Trophoblast cell (in vitro differentiated cells and primary cell): ENCODE results near the gene BCAS4.

Experiments used
- DNase-seq, 2 donors: peaks; one replicate each; pipeline ENCODE4 v3.0.0-alpha.2; 2016
- H2AFZ ChIP-seq: 2 replicates; pipeline ENCODE4 v1.6.1; 2013; ENCODE audit warnings: low read length, moderate library complexity, mild to moderate bottlenecking; ENCODE audit not compliant: insufficient read depth, poor library complexity
- H2AK5ac ChIP-seq: 2 replicates; pipeline ENCODE4 v1.6.1; 2013; ENCODE audit warnings: mild to moderate bottlenecking, low read length
- H2BK120ac ChIP-seq: 2 replicates; pipeline ENCODE4 v1.6.1; 2013; ENCODE audit warnings: low read length, mild to moderate bottlenecking, moderate library complexity; ENCODE audit not compliant: insufficient read depth, poor library complexity
- H2BK12ac ChIP-seq: 2 replicates; pipeline ENCODE4 v1.6.1; 2013; ENCODE audit warnings: mild to moderate bottlenecking, low read length, moderate library complexity
- H2BK5ac ChIP-seq: 2 replicates; pipeline ENCODE4 v1.6.1; 2013; ENCODE audit warnings: low read length, low read depth, moderate library complexity, mild to moderate bottlenecking; ENCODE audit not compliant: poor library complexity
- H3K14ac ChIP-seq: 2 replicates; pipeline ENCODE4 v1.6.1; 2013; ENCODE audit warnings: mild to moderate bottlenecking, low read length
- H3K18ac ChIP-seq: 2 replicates; pipeline ENCODE4 v1.6.1; 2013; ENCODE audit warnings: mild to moderate bottlenecking, low read length
- H3K23ac ChIP-seq: 2 replicates; pipeline ENCODE4 v1.6.1; 2013; ENCODE audit warnings: low read length
- H3K27ac ChIP-seq: 2 replicates; pipeline ENCODE4 v1.5.1; 2013; ENCODE audit warnings: low read depth, mild to moderate bottlenecking, inconsistent platforms, low read length, moderate library complexity
- H3K27me3 ChIP-seq: 2 replicates; pipeline ENCODE4 v1.6.1; 2013; ENCODE audit warnings: inconsistent platforms, mild to moderate bottlenecking, low read length, moderate library complexity; ENCODE audit not compliant: insufficient read depth
- H3K36me3 ChIP-seq, 2 experiments: 1 replicate in 1 of 2; 2 replicates in 1 of 2; pipeline ENCODE4 v1.6.1; 2013; ENCODE audit warnings: low read length in 2 of 2, mild to moderate bottlenecking in 2 of 2, moderate library complexity in 1 of 2; ENCODE audit not compliant: insufficient read depth in 2 of 2, control insufficient read depth in 1 of 2
- H3K4ac ChIP-seq: 2 replicates; pipeline ENCODE4 v1.6.1; 2013; ENCODE audit warnings: low read depth, mild to moderate bottlenecking, low read length, moderate library complexity
- H3K4me1 ChIP-seq, 2 experiments: 1 replicate in 1 of 2; 2 replicates in 1 of 2; pipeline ENCODE4 v1.6.1; 2013; ENCODE audit warnings: low read length in 2 of 2, mild to moderate bottlenecking in 2 of 2, moderate library complexity in 1 of 2; ENCODE audit not compliant: insufficient read depth in 2 of 2, control insufficient read depth in 1 of 2
- H3K4me2 ChIP-seq: 2 replicates; pipeline ENCODE4 v1.6.1; 2013; ENCODE audit warnings: inconsistent platforms, mild to moderate bottlenecking, low read length, moderate library complexity
- H3K4me3 ChIP-seq: 2 replicates; pipeline ENCODE4 v1.5.1; 2013; ENCODE audit warnings: mild to moderate bottlenecking, low read depth, low read length, inconsistent platforms
- H3K79me1 ChIP-seq: one replicate; pipeline ENCODE4 v1.6.1; 2013; ENCODE audit warnings: low read length
- H3K79me2 ChIP-seq: 2 replicates; pipeline ENCODE4 v1.6.1; 2013; ENCODE audit warnings: low read length, mild to moderate bottlenecking; ENCODE audit not compliant: control insufficient read depth, insufficient read depth, poor library complexity
- H3K9ac ChIP-seq: 2 replicates; pipeline ENCODE4 v1.6.1; 2013; ENCODE audit warnings: mild to moderate bottlenecking, low read length
- H3K9me3 ChIP-seq: 2 replicates; pipeline ENCODE4 v1.6.1; 2013; ENCODE audit warnings: low read depth, mild to moderate bottlenecking, control low read depth, inconsistent platforms, low read length; ENCODE audit not compliant: insufficient read depth
- H4K12ac ChIP-seq: 2 replicates; pipeline ENCODE4 v1.6.1; 2013; ENCODE audit warnings: low read depth, mild to moderate bottlenecking, low read length, moderate library complexity
- H4K8ac ChIP-seq: 2 replicates; pipeline ENCODE4 v1.6.1; 2013; ENCODE audit warnings: low read depth, mild to moderate bottlenecking, low read length, moderate library complexity
- H4K91ac ChIP-seq: one replicate; pipeline ENCODE4 v1.6.1; 2013; ENCODE audit warnings: low read depth, mild to moderate bottlenecking, low read length, moderate library complexity
- WGBS: extraction: QIAGEN DNeasy Blood & Tissue Kit; methylation state at CpG from one replicate; pipeline ENCODE4 v1.1.7; 2013; ENCODE audit warnings: missing lambda C conversion rate; ENCODE audit not compliant: insufficient read length, insufficient coverage; ENCODE audit errors: extremely low coverage; 5-methylcytosine and 5-hydroxymethylcytosine counted together

Gene BCAS4

GRCh38 chr20:50821994-50822393 lies 27.1 kb downstream of the BCAS4 start:
- Histone ChIP-seq H3K4me3 (no peak overlapping the region), H4K12ac (no peak overlapping the region), H3K14ac (no peak overlapping the region), H4K8ac (no peak overlapping the region), H3K4me1 (peaks cover 5 to 6% of the 10 kb centered on the region in 2 experiments), H4K91ac (no peak overlapping the region), H3K18ac (no peak overlapping the region), H2AK5ac (no peak overlapping the region), H3K4ac (no peak overlapping the region), H3K9me3 (peaks cover 1% of the 10 kb centered on the region), H3K9ac (no peak overlapping the region), H3K79me2 (no peaks in the 10 kb centered on the region), H2BK5ac (no peak overlapping the region), H3K4me2 (no peak overlapping the region), H2BK120ac (no peak overlapping the region), H2AFZ (no peak overlapping the region), H3K79me1 (peaks cover 5% of the 10 kb centered on the region), H3K36me3 (no peaks in the 10 kb centered on the region), H3K27me3 (no peaks in the 10 kb centered on the region), H2BK12ac (no peak overlapping the region), H3K23ac (no peak overlapping the region), H3K27ac (no peak overlapping the region)
- DNase-seq = no peak
- WGBS = no CpG with 5 or more reads among the region's 7 CpGs

GRCh38 chr20:50823319-50823718 lies 28.5 kb downstream of the BCAS4 start:
- Histone ChIP-seq H3K36me3 (no peaks in the 10 kb centered on the region), H4K12ac (no peak overlapping the region), H3K4me1 (peaks cover 2 to 4% of the 10 kb centered on the region in 2 experiments), H2AFZ (no peak overlapping the region), H3K27ac (no peak overlapping the region), H2AK5ac (no peak overlapping the region), H3K4ac (no peak overlapping the region), H3K4me2 (no peak overlapping the region), H3K27me3 (no peaks in the 10 kb centered on the region), H2BK5ac (no peak overlapping the region), H3K23ac (no peak overlapping the region), H2BK12ac (no peak overlapping the region), H3K4me3 (no peak overlapping the region), H3K14ac (no peak overlapping the region), H4K91ac (no peak overlapping the region), H4K8ac (no peak overlapping the region), H2BK120ac (no peak overlapping the region), H3K79me2 (no peaks in the 10 kb centered on the region), H3K18ac (no peak overlapping the region), H3K9ac (no peak overlapping the region), H3K79me1 (peaks cover 2% of the 10 kb centered on the region), H3K9me3 (peaks cover 1% of the 10 kb centered on the region)
- DNase-seq = no peak
- WGBS = no CpG with 5 or more reads among the region's 6 CpGs

GRCh38 chr20:50824137-50824536 lies 29.3 kb downstream of the BCAS4 start:
- no peaks in the 10 kb centered on the region for H3K36me3 ChIP-seq
- no peak overlapping the region for H3K27ac ChIP-seq
- H3K4me3 ChIP-seq = no peak overlapping the region
- H3K9me3 ChIP-seq = peaks cover 1% of the 10 kb centered on the region
- H2BK120ac ChIP-seq = no peak overlapping the region
- no peak overlapping the region for H2AK5ac ChIP-seq
- no peak overlapping the region for H3K4ac ChIP-seq
- H4K8ac ChIP-seq = no peak overlapping the region
- H3K23ac ChIP-seq = no peak overlapping the region
- H2BK5ac ChIP-seq = no peak overlapping the region
- no peaks in the 10 kb centered on the region for H3K4me1 ChIP-seq
- no peak for DNase-seq
- no peak overlapping the region for H3K4me2 ChIP-seq
- no peak overlapping the region for H2BK12ac ChIP-seq
- no peak overlapping the region for H4K12ac ChIP-seq
- H3K79me1 ChIP-seq = no peaks in the 10 kb centered on the region
- H3K14ac ChIP-seq = no peak overlapping the region
- no CpG with 5 or more reads among the region's 3 CpGs for WGBS
- H3K9ac ChIP-seq = no peak overlapping the region
- H3K79me2 ChIP-seq = no peaks in the 10 kb centered on the region
- H4K91ac ChIP-seq = no peak overlapping the region
- H2AFZ ChIP-seq = no peak overlapping the region
- H3K18ac ChIP-seq = no peak overlapping the region
- no peaks in the 10 kb centered on the region for H3K27me3 ChIP-seq

- WGBS = no CpG with 5 or more reads among the region's 2 CpGs
Measured at GRCh38 chr20:50826121-50826520, 31.3 kb downstream of the BCAS4 start.

More at GRCh38 chr20:50826121-50826520, 31.3 kb downstream of the BCAS4 start:
- no peak overlapping the region for H2AK5ac ChIP-seq
- H3K9ac ChIP-seq = no peak overlapping the region
- no peak for DNase-seq
- no peaks in the 10 kb centered on the region for H3K79me1 ChIP-seq
- no peak overlapping the region for H3K14ac ChIP-seq
- H2BK120ac ChIP-seq = no peak overlapping the region
- H3K36me3 ChIP-seq = no peaks in the 10 kb centered on the region
- no peaks in the 10 kb centered on the region for H3K79me2 ChIP-seq
- no peak overlapping the region for H4K8ac ChIP-seq
- no peak overlapping the region for H3K27ac ChIP-seq
- H4K12ac ChIP-seq = no peak overlapping the region
- peaks cover 1% of the 10 kb centered on the region for H3K9me3 ChIP-seq
- H3K27me3 ChIP-seq = no peaks in the 10 kb centered on the region
- H3K4me3 ChIP-seq = no peak overlapping the region
- no peak overlapping the region for H2AFZ ChIP-seq
- no peak overlapping the region for H4K91ac ChIP-seq
- no peak overlapping the region for H3K4ac ChIP-seq
- no peak overlapping the region for H3K23ac ChIP-seq
- H2BK5ac ChIP-seq = no peak overlapping the region
- no peak overlapping the region for H3K4me2 ChIP-seq
- no peak overlapping the region for H2BK12ac ChIP-seq
- H3K18ac ChIP-seq = no peak overlapping the region
- H3K4me1 ChIP-seq = no peaks in the 10 kb centered on the region
